Measurements from ENCODE around the gene CDK17. TPM values are rescaled to one million over a fixed set of nuclear protein-coding genes. Genes with fewer than 3 reads are reported as not detected.

The CDK17 gene
- total and polyA plus RNA-seq, 2 of the 8 experiments (the other 6 are each of a cell fraction or from before 2014, with no cell fraction given): 5.8 to 20.0 TPM

DNA sequence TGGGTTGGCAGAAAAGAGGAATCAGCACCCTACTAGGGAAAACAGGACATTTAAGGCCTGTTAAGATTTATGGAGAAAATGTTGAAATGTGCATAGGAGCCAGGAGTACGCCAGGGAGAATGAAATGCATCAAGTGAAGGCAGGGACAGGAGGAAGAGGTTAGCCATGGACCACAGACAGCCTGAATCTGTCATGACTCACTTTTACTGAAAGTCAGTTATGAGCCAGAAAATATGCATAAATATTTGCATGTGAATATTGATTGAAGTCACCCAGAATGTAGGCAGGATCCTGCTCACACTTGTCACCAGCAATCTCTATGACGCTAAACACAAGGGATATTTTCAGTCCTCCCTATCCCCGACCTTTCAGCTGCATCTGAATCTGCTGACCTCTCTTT, 25.1 kb upstream of the CDK17 start (continued):
- TF ChIP-seq CHD7 (IDR thresholded peaks at IDR 0.05; ENCODE audit: insufficient replicate concordance, low read length) (no peak), SAP30 (IDR thresholded peaks at IDR 0.05; ENCODE audit: insufficient read depth, insufficient replicate concordance, low read length) (no peak), RFX5 (IDR thresholded peaks at IDR 0.05; ENCODE audit: borderline replicate concordance, low read depth, low read length) (no peak), BCL11A (IDR thresholded peaks at IDR 0.05; ENCODE audit: low read depth in 2 of 2, low read length in 2 of 2) (no peak), KDM5A (IDR thresholded peaks at IDR 0.05; ENCODE audit: low read length) (no peak), TAF7 (optimal IDR thresholded peaks at IDR 0.05; ENCODE audit: borderline replicate concordance, low read depth, low read length) (no peak), YY1 (IDR thresholded peaks at IDR 0.05; ENCODE audit: low read depth, low read length) (no peak)
- TF ChIP-seq, protein P1, sequence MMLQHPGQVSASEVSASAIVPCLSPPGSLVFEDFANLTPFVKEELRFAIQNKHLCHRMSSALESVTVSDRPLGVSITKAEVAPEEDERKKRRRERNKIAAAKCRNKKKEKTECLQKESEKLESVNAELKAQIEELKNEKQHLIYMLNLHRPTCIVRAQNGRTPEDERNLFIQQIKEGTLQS (IDR thresholded peaks at IDR 0.05; ENCODE audit: insufficient read depth, low read depth, low read length): no peak
